ENCODE data around the gene TSPAN16. TPM values are rescaled to one million over a fixed set of nuclear protein-coding genes. Genes with fewer than 3 reads are reported as not detected.
A peak's percentile ranks its signal among the peaks of the same experiment; 100 is the strongest.

Gene TSPAN16
- total RNA-seq, 1 donor from 2014 or later, result not detected

DNA sequence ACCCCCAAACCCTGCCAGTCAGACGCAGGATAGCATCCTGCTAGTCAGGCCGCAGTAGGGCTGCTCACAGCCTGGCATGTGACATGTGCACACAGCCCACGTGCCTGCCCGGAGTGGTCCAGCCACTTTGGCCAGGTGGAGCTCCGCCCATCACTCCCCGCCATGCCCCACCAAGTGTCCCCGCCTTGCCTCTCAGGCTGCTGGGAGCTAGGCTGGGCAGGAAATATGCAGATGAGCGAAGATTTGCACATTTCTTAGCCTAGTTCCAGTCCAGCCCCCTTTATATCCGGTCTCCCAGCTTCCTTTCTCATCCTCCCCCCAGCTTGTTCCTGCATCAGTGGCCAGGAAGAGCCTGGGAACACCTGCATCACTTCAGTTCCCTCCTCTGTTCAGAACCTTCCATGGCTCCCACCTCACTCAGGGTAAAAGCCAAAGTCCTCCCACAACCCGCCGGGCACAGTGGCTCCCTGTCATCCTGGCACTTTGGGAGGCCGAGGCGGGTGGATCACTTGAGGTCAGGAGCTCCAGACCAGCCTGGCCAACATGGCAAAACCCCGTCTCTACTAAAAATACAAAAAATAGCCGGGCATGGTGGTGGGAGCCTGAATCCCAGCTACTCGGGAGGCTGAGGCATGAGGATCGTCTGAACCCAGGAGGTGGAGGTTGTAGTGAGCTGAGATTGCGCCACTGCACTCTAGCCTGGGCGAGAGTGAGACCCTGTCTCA is 31.3 kb upstream of the TSPAN16 start:
- H3K27ac Mint-ChIP-seq, result peak overlapping the region; percentile 78
- no peak for DNase-seq (ENCODE audit: low spot score, unreplicated experiment)

DNA sequence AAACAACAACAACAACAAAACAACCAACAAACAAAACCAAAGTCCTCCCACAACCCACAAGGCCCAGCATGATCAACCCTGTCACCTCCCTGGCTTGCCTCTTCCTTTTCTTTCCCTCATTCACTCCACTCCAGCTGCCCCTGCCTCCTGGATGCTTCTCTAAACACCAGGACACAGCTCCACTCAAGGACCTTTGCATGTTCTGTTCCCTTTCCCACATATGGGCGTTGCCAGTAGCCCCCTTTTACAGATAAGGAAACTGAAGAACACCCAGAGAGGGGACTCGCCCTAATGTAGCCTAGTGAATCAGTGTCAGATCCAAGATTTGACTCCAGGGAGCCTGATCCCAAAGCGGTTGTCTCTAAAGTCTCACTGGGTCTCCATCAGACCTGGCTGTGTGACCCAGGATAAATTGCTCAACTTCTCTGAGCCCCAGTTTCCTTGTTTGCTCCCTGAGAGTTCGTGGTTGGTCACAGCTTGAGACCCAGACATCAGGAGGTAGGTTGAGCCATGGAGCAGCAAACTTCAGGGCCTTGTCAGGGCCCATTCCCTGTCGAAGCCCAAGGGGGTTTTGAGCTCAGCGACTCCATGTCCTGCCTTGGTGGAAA is 30.7 kb upstream of the TSPAN16 start:
- Mint-ChIP-seq H3K4me3 (ENCODE audit: low read depth) (peak overlapping the region; percentile 12), H3K36me3 (ENCODE audit: insufficient read depth) (no peaks in the 10 kb centered on the region), H3K9me3 (ENCODE audit: low read depth) (no peaks in the 10 kb centered on the region), H3K27ac (peak overlapping the region; percentile 43), H3K27me3 (no peaks in the 10 kb centered on the region), H3K4me1 (ENCODE audit: low read depth) (peaks cover 15% of the 10 kb centered on the region)
- no peak for DNase-seq (ENCODE audit: low spot score, unreplicated experiment)
- TF ChIP-seq, protein P1, sequence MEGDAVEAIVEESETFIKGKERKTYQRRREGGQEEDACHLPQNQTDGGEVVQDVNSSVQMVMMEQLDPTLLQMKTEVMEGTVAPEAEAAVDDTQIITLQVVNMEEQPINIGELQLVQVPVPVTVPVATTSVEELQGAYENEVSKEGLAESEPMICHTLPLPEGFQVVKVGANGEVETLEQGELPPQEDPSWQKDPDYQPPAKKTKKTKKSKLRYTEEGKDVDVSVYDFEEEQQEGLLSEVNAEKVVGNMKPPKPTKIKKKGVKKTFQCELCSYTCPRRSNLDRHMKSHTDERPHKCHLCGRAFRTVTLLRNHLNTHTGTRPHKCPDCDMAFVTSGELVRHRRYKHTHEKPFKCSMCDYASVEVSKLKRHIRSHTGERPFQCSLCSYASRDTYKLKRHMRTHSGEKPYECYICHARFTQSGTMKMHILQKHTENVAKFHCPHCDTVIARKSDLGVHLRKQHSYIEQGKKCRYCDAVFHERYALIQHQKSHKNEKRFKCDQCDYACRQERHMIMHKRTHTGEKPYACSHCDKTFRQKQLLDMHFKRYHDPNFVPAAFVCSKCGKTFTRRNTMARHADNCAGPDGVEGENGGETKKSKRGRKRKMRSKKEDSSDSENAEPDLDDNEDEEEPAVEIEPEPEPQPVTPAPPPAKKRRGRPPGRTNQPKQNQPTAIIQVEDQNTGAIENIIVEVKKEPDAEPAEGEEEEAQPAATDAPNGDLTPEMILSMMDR (IDR thresholded peaks at IDR 0.05; ENCODE audit: unreplicated experiment), result no peak

More for the DNA sequence above, 31.3 kb upstream of the TSPAN16 start:
- TF ChIP-seq, protein P1 (IDR thresholded peaks at IDR 0.05; ENCODE audit: unreplicated experiment), result no peak
- no peaks in the 10 kb centered on the region for H3K27me3 Mint-ChIP-seq
- H3K4me1 Mint-ChIP-seq (ENCODE audit: low read depth), result peaks cover 15% of the 10 kb centered on the region
- no peaks in the 10 kb centered on the region for H3K36me3 Mint-ChIP-seq (ENCODE audit: insufficient read depth)
- peak overlapping the region; percentile 54 for H3K4me3 Mint-ChIP-seq (ENCODE audit: low read depth)
- H3K9me3 Mint-ChIP-seq (ENCODE audit: low read depth), result no peaks in the 10 kb centered on the region

DNA sequence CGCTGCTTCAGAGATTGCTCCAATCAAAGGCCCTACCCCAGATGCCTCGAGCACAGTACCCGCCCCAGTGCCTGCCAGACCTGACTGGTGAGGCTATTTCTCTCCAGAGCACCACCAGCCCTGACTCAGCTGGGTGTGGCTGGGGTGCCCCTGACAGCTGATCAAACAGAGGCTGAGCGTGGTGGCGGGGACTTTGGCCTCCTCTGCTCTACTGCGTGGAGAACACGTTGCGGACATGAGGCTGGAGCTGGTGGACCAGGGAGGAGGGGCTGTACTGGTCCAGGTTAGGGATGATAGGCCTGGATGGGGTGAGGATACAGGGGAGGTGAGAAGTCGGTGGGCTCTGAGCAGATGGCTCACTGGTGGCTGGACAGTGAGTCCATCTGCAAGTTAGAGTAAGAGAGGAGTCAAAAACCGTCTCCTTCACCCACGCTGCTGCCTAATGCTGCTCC is 30.1 kb upstream of the TSPAN16 start:
- Mint-ChIP-seq H3K9me3 (ENCODE audit: low read depth) (no peaks in the 10 kb centered on the region), H3K4me3 (ENCODE audit: low read depth) (no peak overlapping the region), H3K27me3 (no peaks in the 10 kb centered on the region), H3K4me1 (ENCODE audit: low read depth) (peaks cover 15% of the 10 kb centered on the region), H3K36me3 (ENCODE audit: insufficient read depth) (no peaks in the 10 kb centered on the region), H3K27ac (peak overlapping the region; percentile 43)
- TF ChIP-seq, protein P1 (IDR thresholded peaks at IDR 0.05; ENCODE audit: unreplicated experiment), result no peak
- no peak for DNase-seq (ENCODE audit: low spot score, unreplicated experiment)

DNA sequence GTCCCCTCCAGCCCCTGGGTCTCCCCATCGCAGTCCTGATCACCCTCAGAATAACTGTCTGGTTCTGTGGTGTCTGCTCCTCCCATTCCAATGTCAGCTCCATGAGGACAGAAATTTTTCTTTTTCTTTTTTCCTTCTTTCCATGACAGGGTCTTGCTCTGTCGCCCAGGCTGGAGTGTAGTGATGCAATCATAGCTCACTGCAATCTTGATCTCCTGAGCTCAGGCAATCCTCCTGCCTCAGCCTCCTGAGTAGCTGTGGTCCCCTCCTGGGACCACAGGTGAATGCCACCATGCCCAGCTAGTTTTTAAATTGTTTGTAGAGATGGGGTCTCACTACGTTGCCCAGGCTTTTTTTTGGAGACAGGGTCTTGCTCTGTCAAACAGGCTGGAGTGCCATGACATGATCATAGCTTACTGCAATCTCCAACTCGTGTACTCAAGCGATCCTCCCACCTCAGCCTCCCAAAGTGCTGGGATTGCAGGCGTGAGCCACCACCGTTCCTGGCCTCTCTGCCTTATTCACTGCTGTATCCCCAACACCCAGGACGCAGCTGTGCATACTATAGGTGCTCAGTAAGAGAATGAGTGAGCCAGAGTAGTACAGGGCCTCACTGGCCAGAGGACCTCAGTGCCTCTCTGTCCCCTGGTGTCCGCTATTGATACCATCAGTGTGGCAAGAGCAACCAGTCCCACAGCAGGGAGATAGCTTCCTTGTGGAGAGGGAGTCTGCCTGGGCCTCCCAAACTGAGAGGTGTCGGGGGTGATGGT is 28.5 kb upstream of the TSPAN16 start:
- peak overlapping the region; percentile 37 for H3K27ac Mint-ChIP-seq
- no peaks in the 10 kb centered on the region for H3K9me3 Mint-ChIP-seq (ENCODE audit: low read depth)
- H3K4me1 Mint-ChIP-seq (ENCODE audit: low read depth), result peaks cover 13% of the 10 kb centered on the region
- DNase-seq (ENCODE audit: low spot score, unreplicated experiment), result no peak
- no peaks in the 10 kb centered on the region for H3K27me3 Mint-ChIP-seq
- no peaks in the 10 kb centered on the region for H3K36me3 Mint-ChIP-seq (ENCODE audit: insufficient read depth)
- no peak overlapping the region for H3K4me3 Mint-ChIP-seq (ENCODE audit: low read depth)
- TF ChIP-seq, protein P1 (IDR thresholded peaks at IDR 0.05; ENCODE audit: unreplicated experiment), result no peak

DNA sequence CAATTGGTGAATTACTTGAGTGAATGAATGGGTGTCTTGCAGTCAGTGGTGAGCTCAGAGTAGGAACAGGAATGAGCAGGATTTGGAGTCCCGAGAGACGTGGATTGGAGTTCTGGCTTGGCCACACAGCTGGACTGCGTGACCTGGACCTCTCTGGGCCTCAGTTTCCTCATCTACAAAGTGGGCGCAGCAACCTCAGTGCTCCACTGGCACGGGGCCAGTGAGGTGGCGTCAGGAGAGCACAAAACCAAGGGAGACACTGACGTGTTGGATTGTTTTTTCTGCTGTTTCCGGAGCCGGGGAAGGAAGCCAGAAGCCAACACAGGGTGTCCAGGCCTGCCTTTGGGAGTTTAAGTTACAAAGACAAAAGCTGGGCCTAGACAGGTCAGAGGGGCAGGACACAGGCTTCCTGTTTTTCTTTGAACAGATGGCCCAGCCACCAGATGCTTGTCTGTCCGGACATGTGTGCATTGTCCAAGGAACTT is 27.1 kb upstream of the TSPAN16 start:
- TF ChIP-seq, protein P1 (IDR thresholded peaks at IDR 0.05; ENCODE audit: unreplicated experiment), result no peak
- no peak overlapping the region for H3K4me3 Mint-ChIP-seq (ENCODE audit: low read depth)
- no peak overlapping the region for H3K27ac Mint-ChIP-seq
- DNase-seq (ENCODE audit: low spot score, unreplicated experiment), result no peak
- no peaks in the 10 kb centered on the region for H3K36me3 Mint-ChIP-seq (ENCODE audit: insufficient read depth)
- no peaks in the 10 kb centered on the region for H3K9me3 Mint-ChIP-seq (ENCODE audit: low read depth)
- no peaks in the 10 kb centered on the region for H3K27me3 Mint-ChIP-seq
- peaks cover 13% of the 10 kb centered on the region for H3K4me1 Mint-ChIP-seq (ENCODE audit: low read depth)
